A549 (cell line): ENCODE measurements around the gene INPP5B. TPM values are rescaled to one million over a fixed set of nuclear protein-coding genes. Genes with fewer than 3 reads are reported as not detected.

ENCODE experiments used
- ATAC-seq, 2 experiments: fragments of 200-7000 bp in 1 of 2; fragments of >200 bp in 1 of 2; cut with Nextera tagmentation in 1 of 2; cut with Tn5 transposase in 1 of 2; 3 replicates each; pipeline versions ENCODE4 v1.8.0 to v1.9.1; 2018 to 2020; ENCODE audit warnings: mild to moderate bottlenecking in 1 of 2, moderate library complexity in 1 of 2
- CTCF ChIA-PET: fragments of 300-600 bp; sonication (Branson Sonifier 250); formaldehyde crosslinking; extraction: SDS; loops from one replicate; lab custom pipeline; 2021; ENCODE audit warnings: antibody characterized with exemption, inconsistent platforms; lab: Yijun Ruan, JAX
- POLR2A ChIA-PET: fragments of 350-600 bp; formaldehyde crosslinking; extraction: SDS; loops from one replicate; lab custom pipeline; 2021; ENCODE audit warnings: antibody characterized with exemption, inconsistent platforms; lab: Yijun Ruan, JAX
- DNase-seq, 2 experiments: peaks; one replicate each; pipeline versions ENCODE4 v3.0.0 to v3.0.0-alpha.2; 2011 to 2016; ENCODE audit warnings: low read depth in 1 of 2, low spot score in 1 of 2
- FAIRE-seq: peaks from 2 replicates; lab custom pipeline; 2011; peaks lifted over from hg19 to GRCh38; lab: Jason Lieb, UNC
- H3K27ac ChIP-seq, 2 experiments: fragments of >200 bp; sonication (Bioruptor Twin); formaldehyde crosslinking; 3 replicates each; pipeline ENCODE4 v1.5.1; 2016 to 2017
- H3K4me1 ChIP-seq: fragments of >200 bp; sonication (Bioruptor Twin); formaldehyde crosslinking; 3 replicates; pipeline ENCODE4 v1.6.1; 2016
- H3K4me2 ChIP-seq: fragments of >200 bp; sonication (Bioruptor Twin); formaldehyde crosslinking; 3 replicates; pipeline ENCODE4 v1.6.1; 2016
- H3K4me3 ChIP-seq: fragments of >200 bp; sonication (Bioruptor Twin); formaldehyde crosslinking; 3 replicates; pipeline ENCODE4 v1.5.1; 2016
- H3K9me3 ChIP-seq: fragments of >200 bp; sonication (Bioruptor Twin); formaldehyde crosslinking; 3 replicates; pipeline ENCODE4 v1.6.1; 2016
- CBX8 ChIP-seq: fragments of 200-600 bp; sonication (generic); IDR thresholded peaks from 2 replicates; pipeline ENCODE4 v1.6.1; 2016
- CEBPB ChIP-seq, 2 experiments: fragments of >200 bp in 1 of 2; sonication (Bioruptor Twin) in 1 of 2; formaldehyde crosslinking in 1 of 2; IDR thresholded peaks; 2 replicates each; pipeline ENCODE4 v1.6.1; 2012 to 2016
- EP300 ChIP-seq, 2 experiments: fragments of >200 bp; sonication (Bioruptor Twin); formaldehyde crosslinking; IDR thresholded peaks; 2 replicates in 1 of 2; 3 replicates in 1 of 2; pipeline ENCODE4 v1.6.1; 2016 to 2017
- GATA3 ChIP-seq: IDR thresholded peaks from 2 replicates; pipeline ENCODE4 v1.6.1; 2012; ENCODE audit warnings: borderline replicate concordance
- HDAC2 ChIP-seq: fragments of 200-600 bp; sonication (generic); IDR thresholded peaks from 2 replicates; pipeline ENCODE4 v1.6.1; 2016
- HEYL ChIP-seq: fragments of 250-450 bp; sonication (Bioruptor Pico); IDR thresholded peaks from 2 replicates; pipeline ENCODE4 v1.8.0; 2021; ENCODE audit warnings: mild to moderate bottlenecking, moderate library complexity
- KDM1A ChIP-seq: fragments of 200-600 bp; sonication (generic); IDR thresholded peaks from 2 replicates; pipeline ENCODE4 v1.6.1; 2016; ENCODE audit warnings: low read depth, mild to moderate bottlenecking
- KDM5A ChIP-seq: fragments of 200-600 bp; sonication (generic); IDR thresholded peaks from 2 replicates; pipeline ENCODE4 v1.6.1; 2016; ENCODE audit warnings: antibody characterized with exemption, mild to moderate bottlenecking
- NFE2L2 ChIP-seq: fragments of 150-350 bp; conservative IDR thresholded peaks from 2 replicates; pipeline ENCODE4 v1.6.1; 2014; ENCODE audit warnings: low read length
- RAD21 ChIP-seq, 2 experiments: fragments of >200 bp in 1 of 2; sonication (Bioruptor Twin) in 1 of 2; formaldehyde crosslinking in 1 of 2; IDR thresholded peaks in 1 of 2; conservative IDR thresholded peaks in 1 of 2; 2 replicates in 1 of 2; 3 replicates in 1 of 2; pipeline ENCODE4 v1.6.1; 2012 to 2018; ENCODE audit warnings: inconsistent platforms in 1 of 2
- RARB ChIP-seq: fragments of 250-450 bp; sonication (Bioruptor Pico); IDR thresholded peaks from 2 replicates; pipeline ENCODE4 v1.8.0; 2021; ENCODE audit warnings: mild to moderate bottlenecking, moderate library complexity
- RFX5 ChIP-seq: fragments of 450-650 bp; IDR thresholded peaks from 2 replicates; pipeline ENCODE4 v1.7.1; 2014; ENCODE audit warnings: antibody characterized with exemption, mild to moderate bottlenecking, moderate library complexity
- RNF2 ChIP-seq: fragments of 200-600 bp; sonication (generic); IDR thresholded peaks from 2 replicates; pipeline ENCODE4 v1.6.1; 2016; ENCODE audit warnings: low read depth, mild to moderate bottlenecking, antibody characterized with exemption, moderate library complexity, borderline replicate concordance
- TP53 ChIP-seq: fragments of 250-450 bp; sonication (Bioruptor Pico); IDR thresholded peaks from 2 replicates; pipeline ENCODE4 v1.5.0; 2021; ENCODE audit warnings: mild to moderate bottlenecking, moderate library complexity
- ZFP36 ChIP-seq: fragments of 450-650 bp; IDR thresholded peaks from 2 replicates; pipeline ENCODE4 v1.6.1; 2014; ENCODE audit warnings: borderline replicate concordance; ENCODE audit not compliant: partially characterized antibody
- ZNF302 ChIP-seq: fragments of 250-450 bp; sonication (Bioruptor Pico); IDR thresholded peaks from 2 replicates; pipeline ENCODE4 v1.9.0; 2021; ENCODE audit warnings: inconsistent platforms, mild to moderate bottlenecking, moderate library complexity
- ZSCAN20 ChIP-seq: fragments of 250-450 bp; sonication (Bioruptor Pico); IDR thresholded peaks from 2 replicates; pipeline ENCODE4 v1.8.0; 2022; ENCODE audit warnings: mild to moderate bottlenecking, moderate library complexity
- WGBS: methylation state at CpG from one replicate; pipeline ENCODE4 v1.1.6; 2017; ENCODE audit errors: missing lambda C conversion rate; 5-methylcytosine and 5-hydroxymethylcytosine counted together
- polyA plus RNA-seq, 4 experiments: library from polyadenylated mRNA; depleted of rRNA in 3 of 4; stranded (reverse); fragments of >200 nt; fragmentation: RNase III in 1 of 4; extraction: RNeasy Plus Mini Kit Qiagen cat#74134 plus additional on column Dnase treatment in 1 of 4; gene quantifications; 2 replicates in 3 of 4; 3 replicates in 1 of 4; pipeline ENCODE4 v1.2.3, GENCODE V29; 2011 to 2017
- TF ChIP-seq, protein P1 (sequence below): fragments of >200 bp; sonication (Bioruptor Twin); formaldehyde crosslinking; IDR thresholded peaks from 3 replicates; pipeline ENCODE4 v1.6.1; 2016
- TF ChIP-seq, protein P2 (sequence below): fragments of >200 bp; sonication (Bioruptor Twin); formaldehyde crosslinking; IDR thresholded peaks from 2 replicates; pipeline ENCODE4 v1.6.1; 2016
- TF ChIP-seq, protein P3 (sequence below): fragments of 250-450 bp; sonication (Bioruptor Pico); IDR thresholded peaks from 2 replicates; pipeline ENCODE4 v1.5.0; 2021; ENCODE audit warnings: mild to moderate bottlenecking, moderate library complexity, borderline replicate concordance

The INPP5B gene
- polyA plus RNA-seq, 2 of the 4 experiments (the other 2 are of a cell fraction) = 4.9 to 11.1 TPM

- TF ChIP-seq, protein P1, sequence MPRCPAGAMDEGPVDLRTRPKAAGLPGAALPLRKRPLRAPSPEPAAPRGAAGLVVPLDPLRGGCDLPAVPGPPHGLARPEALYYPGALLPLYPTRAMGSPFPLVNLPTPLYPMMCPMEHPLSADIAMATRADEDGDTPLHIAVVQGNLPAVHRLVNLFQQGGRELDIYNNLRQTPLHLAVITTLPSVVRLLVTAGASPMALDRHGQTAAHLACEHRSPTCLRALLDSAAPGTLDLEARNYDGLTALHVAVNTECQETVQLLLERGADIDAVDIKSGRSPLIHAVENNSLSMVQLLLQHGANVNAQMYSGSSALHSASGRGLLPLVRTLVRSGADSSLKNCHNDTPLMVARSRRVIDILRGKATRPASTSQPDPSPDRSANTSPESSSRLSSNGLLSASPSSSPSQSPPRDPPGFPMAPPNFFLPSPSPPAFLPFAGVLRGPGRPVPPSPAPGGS = no peak
- no peak for TF ChIP-seq RNF2
Observed at GRCh38 chr1:37954316-37954971, 7.6 kb upstream of the INPP5B start (continued).

- Histone ChIP-seq H3K27ac (no peak overlapping the region), H3K4me3 (no peak overlapping the region), H3K4me1 (no peaks in the 10 kb centered on the region)
- no peak for DNase-seq
- FAIRE-seq = no peak
- POLR2A ChIA-PET = no interaction called here
- WGBS = 58% methylated on average over 3 of the region's 3 CpGs
- no peak for TF ChIP-seq RARB (CRISPR knock-in tag)
- no peak for TF ChIP-seq RAD21 (conservative IDR thresholded peaks at IDR 0.05 in 1 of 2, IDR thresholded peaks at IDR 0.05 in 1 of 2)
- no peak for TF ChIP-seq RFX5
- no peak for TF ChIP-seq CEBPB (IDR thresholded peaks at IDR 0.05)
- no peak for TF ChIP-seq ZNF302 (CRISPR knock-in tag)
- TF ChIP-seq ZSCAN20 (CRISPR knock-in tag) = no peak
- no peak for TF ChIP-seq KDM5A
- no peak for TF ChIP-seq NFE2L2
- no peak for TF ChIP-seq ZFP36
- no peak for TF ChIP-seq GATA3
- TF ChIP-seq EP300 (IDR thresholded peaks at IDR 0.05) = no peak
- TF ChIP-seq KDM1A = no peak
- TF ChIP-seq, all 56 proteins: peak for 0
- no peak overlapping the region for H3K4me2 ChIP-seq
- CTCF ChIA-PET = no interaction called here
- no peaks in the 10 kb centered on the region for H3K9me3 ChIP-seq
- ATAC-seq = no peak
Observed at GRCh38 chr1:37952738-37953137, 5.9 kb upstream of the INPP5B start.

DNA sequence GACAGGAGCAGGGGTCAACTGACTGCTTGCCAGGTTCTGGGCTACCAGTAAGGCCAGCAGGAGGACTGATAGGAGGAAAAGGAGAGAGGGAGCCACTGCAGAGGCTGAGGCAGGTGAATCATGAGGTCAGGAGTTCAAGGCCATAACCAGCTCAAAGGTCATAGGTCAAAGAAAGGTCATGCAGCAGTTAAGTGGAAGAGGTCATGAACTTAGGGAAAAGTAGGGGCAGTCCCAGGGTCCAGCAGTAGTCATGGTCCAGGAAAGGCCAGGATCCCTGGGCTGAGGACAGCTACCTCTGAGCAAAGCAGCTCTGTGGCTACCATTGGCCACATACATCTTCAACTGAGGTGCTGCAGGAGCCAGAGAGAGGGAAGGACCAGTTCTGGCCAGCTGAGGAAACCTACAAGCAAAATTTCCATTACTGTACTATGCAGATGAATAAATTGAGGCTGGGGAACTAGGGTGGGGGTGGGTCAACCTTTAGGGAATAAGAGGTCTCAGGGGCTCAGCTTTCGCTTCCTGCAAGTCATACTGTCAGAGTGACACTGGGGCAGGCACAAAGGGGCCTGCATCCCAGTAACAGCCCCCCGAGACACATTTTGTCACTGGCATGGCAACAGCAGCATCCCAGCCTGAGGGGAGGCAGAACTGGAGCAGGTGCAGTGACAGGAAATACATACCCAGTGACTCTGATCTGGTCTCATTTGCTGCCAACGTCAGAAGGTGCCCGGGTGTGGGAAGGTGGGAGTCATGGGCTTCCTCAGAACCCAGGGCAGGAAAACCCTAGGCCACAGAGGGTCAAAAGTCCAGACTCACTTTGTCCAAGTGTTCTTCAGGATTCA lies 5.2 kb upstream of the INPP5B start:
- no peak overlapping the region for H3K4me3 ChIP-seq
- FAIRE-seq = no peak
- POLR2A ChIA-PET = no interaction called here

More for the DNA sequence above, 5.2 kb upstream of the INPP5B start:
- WGBS = 76% methylated on average over 4 of the region's 4 CpGs
- Histone ChIP-seq H3K9me3 (no peaks in the 10 kb centered on the region), H3K4me2 (no peak overlapping the region), H3K4me1 (peaks cover 4% of the 10 kb centered on the region; the same call in 1 of the 3 replicates), H3K27ac (no peak overlapping the region)
- no peak for DNase-seq
- ATAC-seq = no peak
- CTCF ChIA-PET = interaction anchor here (0.6 to 2.0 kb wide), 2 partner anchors 8 to 24 kb away, joined by 3 to 6 read pairs; no protein-coding TSS in a partner anchor
- TF ChIP-seq HEYL (CRISPR knock-in tag) (no peak), CBX8 (no peak), GATA3 (no peak), KDM5A (no peak), ZSCAN20 (CRISPR knock-in tag) (no peak), HDAC2 (no peak), RNF2 (no peak), TP53 (CRISPR knock-in tag) (no peak)
- TF ChIP-seq, protein P2, sequence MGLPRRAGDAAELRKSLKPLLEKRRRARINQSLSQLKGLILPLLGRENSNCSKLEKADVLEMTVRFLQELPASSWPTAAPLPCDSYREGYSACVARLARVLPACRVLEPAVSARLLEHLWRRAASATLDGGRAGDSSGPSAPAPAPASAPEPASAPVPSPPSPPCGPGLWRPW = no peak
- TF ChIP-seq, protein P3, sequence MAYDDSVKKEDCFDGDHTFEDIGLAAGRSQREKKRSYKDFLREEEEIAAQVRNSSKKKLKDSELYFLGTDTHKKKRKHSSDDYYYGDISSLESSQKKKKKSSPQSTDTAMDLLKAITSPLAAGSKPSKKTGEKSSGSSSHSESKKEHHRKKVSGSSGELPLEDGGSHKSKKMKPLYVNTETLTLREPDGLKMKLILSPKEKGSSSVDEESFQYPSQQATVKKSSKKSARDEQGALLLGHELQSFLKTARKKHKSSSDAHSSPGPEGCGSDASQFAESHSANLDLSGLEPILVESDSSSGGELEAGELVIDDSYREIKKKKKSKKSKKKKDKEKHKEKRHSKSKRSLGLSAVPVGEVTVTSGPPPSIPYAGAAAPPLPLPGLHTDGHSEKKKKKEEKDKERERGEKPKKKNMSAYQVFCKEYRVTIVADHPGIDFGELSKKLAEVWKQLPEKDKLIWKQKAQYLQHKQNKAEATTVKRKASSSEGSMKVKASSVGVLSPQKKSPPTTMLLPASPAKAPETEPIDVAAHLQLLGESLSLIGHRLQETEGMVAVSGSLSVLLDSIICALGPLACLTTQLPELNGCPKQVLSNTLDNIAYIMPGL (CRISPR knock-in tag) = no peak
